ENCODE results near the gene VWA3B. TPM values are rescaled to one million over a fixed set of nuclear protein-coding genes. Genes with fewer than 3 reads are reported as not detected.

Gene VWA3B
- total and polyA plus RNA-seq, 2 of the 4 experiments (the other 2 are of a cell fraction): not detected

- no peak overlapping the region for H2AK5ac ChIP-seq (ENCODE audit: low read depth, low read length)
- H3K79me1 ChIP-seq (ENCODE audit: low read depth in 1 of 2, low read length in 2 of 2): no peaks in the 10 kb centered on the region
- no peak overlapping the region for H4K5ac ChIP-seq (ENCODE audit: low read depth, low read length)
- H3K36me3 ChIP-seq (ENCODE audit: control insufficient read depth, insufficient read depth, low read length): no peaks in the 10 kb centered on the region
- no peaks in the 10 kb centered on the region for H3K9me1 ChIP-seq (ENCODE audit: insufficient read depth, low read length)
- H2AFZ ChIP-seq (replicated peaks; ENCODE audit: low read length, poor library complexity): no peak overlapping the region
- H3K4me1 ChIP-seq (ENCODE audit: control insufficient read depth, insufficient read depth, low read length): no peaks in the 10 kb centered on the region
- no peak overlapping the region for H2BK15ac ChIP-seq (ENCODE audit: low read depth, low read length)
- H2BK20ac ChIP-seq (ENCODE audit: low read depth, low read length): no peak overlapping the region
- no peaks in the 10 kb centered on the region for H4K20me1 ChIP-seq (ENCODE audit: insufficient read depth, low read length)
- 36% methylated on average over 6 of the region's 8 CpGs; no CpG with 5 or more reads in 1 of the 2 experiments for WGBS, 2 experiments (ENCODE audit: extremely low coverage in 2 of 2, insufficient read length in 1 of 2)
- ChIA-PET CTCF (no interaction called here), POLR2A (ENCODE audit: unreplicated experiment) (no interaction called here)
- BruUV-seq (replicated peaks): no TSS peak
- in situ Hi-C loops (cut with MboI; ENCODE audit: low sequenced_read_pairs) (no loop called here), intact Hi-C loops (cut with micrococcal nuclease) (no loop called here), dilution Hi-C loops (cut with HindIII; ENCODE audit: low sequenced_read_pairs, unreplicated experiment) (no loop called here)
- no peak for DNase-seq
- H2AK9ac ChIP-seq (replicated peaks; ENCODE audit: low read depth, low read length, poor library complexity): no peak overlapping the region
- H3K4me2 ChIP-seq (ENCODE audit: low read depth, low read length): no peak overlapping the region
- H3K56ac ChIP-seq (ENCODE audit: extremely low read depth, insufficient read depth, low read length): no peak overlapping the region
- no peak overlapping the region for H3K9ac ChIP-seq (ENCODE audit: low read depth, low read length)
- H4K91ac ChIP-seq (ENCODE audit: insufficient read depth, low read depth, low read length): no peak overlapping the region
- H3K4ac ChIP-seq (ENCODE audit: low read depth, low read length): no peak overlapping the region
- H3K18ac ChIP-seq (ENCODE audit: low read depth, low read length): no peak overlapping the region
- TF ChIP-seq POLR2A (IDR thresholded peaks at IDR 0.05; ENCODE audit: low read depth, low read length) (no peak), RCOR1 (IDR thresholded peaks at IDR 0.05; ENCODE audit: insufficient replicate concordance, low read length) (no peak), MAZ (IDR thresholded peaks at IDR 0.05; ENCODE audit: borderline replicate concordance, low read depth, low read length) (no peak), MXI1 (IDR thresholded peaks at IDR 0.05; ENCODE audit: borderline replicate concordance, low read depth, low read length) (no peak)
- TF ChIP-seq, protein P1, sequence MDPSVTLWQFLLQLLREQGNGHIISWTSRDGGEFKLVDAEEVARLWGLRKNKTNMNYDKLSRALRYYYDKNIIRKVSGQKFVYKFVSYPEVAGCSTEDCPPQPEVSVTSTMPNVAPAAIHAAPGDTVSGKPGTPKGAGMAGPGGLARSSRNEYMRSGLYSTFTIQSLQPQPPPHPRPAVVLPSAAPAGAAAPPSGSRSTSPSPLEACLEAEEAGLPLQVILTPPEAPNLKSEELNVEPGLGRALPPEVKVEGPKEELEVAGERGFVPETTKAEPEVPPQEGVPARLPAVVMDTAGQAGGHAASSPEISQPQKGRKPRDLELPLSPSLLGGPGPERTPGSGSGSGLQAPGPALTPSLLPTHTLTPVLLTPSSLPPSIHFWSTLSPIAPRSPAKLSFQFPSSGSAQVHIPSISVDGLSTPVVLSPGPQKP (IDR thresholded peaks at IDR 0.05; ENCODE audit: borderline replicate concordance, low read depth, low read length): no peak
- TF ChIP-seq, protein P2, sequence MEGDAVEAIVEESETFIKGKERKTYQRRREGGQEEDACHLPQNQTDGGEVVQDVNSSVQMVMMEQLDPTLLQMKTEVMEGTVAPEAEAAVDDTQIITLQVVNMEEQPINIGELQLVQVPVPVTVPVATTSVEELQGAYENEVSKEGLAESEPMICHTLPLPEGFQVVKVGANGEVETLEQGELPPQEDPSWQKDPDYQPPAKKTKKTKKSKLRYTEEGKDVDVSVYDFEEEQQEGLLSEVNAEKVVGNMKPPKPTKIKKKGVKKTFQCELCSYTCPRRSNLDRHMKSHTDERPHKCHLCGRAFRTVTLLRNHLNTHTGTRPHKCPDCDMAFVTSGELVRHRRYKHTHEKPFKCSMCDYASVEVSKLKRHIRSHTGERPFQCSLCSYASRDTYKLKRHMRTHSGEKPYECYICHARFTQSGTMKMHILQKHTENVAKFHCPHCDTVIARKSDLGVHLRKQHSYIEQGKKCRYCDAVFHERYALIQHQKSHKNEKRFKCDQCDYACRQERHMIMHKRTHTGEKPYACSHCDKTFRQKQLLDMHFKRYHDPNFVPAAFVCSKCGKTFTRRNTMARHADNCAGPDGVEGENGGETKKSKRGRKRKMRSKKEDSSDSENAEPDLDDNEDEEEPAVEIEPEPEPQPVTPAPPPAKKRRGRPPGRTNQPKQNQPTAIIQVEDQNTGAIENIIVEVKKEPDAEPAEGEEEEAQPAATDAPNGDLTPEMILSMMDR (conservative IDR thresholded peaks at IDR 0.05; ENCODE audit: low read depth, low read length): no peak
- no peak overlapping the region for H4K8ac ChIP-seq (ENCODE audit: low read depth in 2 of 2, low read length in 2 of 2)
- no peak overlapping the region for H3K4me3 ChIP-seq (ENCODE audit: insufficient read depth, low read depth, low read length)
- H3K14ac ChIP-seq (replicated peaks; ENCODE audit: low read depth, low read length): no peak overlapping the region
- ATAC-seq (ENCODE audit: low read depth): no peak
- H3K9me3 ChIP-seq (ENCODE audit: control insufficient read depth, insufficient read depth, low read length): no peaks in the 10 kb centered on the region
- peaks cover 43% of the 10 kb centered on the region for H3K27me3 ChIP-seq (ENCODE audit: control insufficient read depth, insufficient read depth, low read length)
- H2BK5ac ChIP-seq (ENCODE audit: low read depth, low read length, poor library complexity, severe bottlenecking): no peak overlapping the region
- no peak overlapping the region for H3K23ac ChIP-seq (ENCODE audit: low read depth, low read length)
- H2BK120ac ChIP-seq (ENCODE audit: low read depth, low read length): no peak overlapping the region
- H3K27ac ChIP-seq (ENCODE audit: insufficient read depth, low read length): no peak overlapping the region
Measured at GRCh38 chr2:98123286-98123685, 36.3 kb downstream of the VWA3B start.

Measured in IMR-90 (cell line).